Tibial nerve (tissue), 4 donors: ENCODE results near the gene METTL8. TPM values are rescaled to one million over a fixed set of nuclear protein-coding genes. Genes with fewer than 3 reads are reported as not detected.

ENCODE experiments used
- DNase-seq, 2 donors: peaks; one replicate each; pipeline ENCODE4 v3.0.0-alpha.2; 2019; ENCODE audit warnings: low spot score in 2 of 2
- H3K27ac ChIP-seq, 4 donors: fragments of 200-600 bp; sonication (generic) in 3 of 4; one replicate each; pipeline ENCODE4 v1.5.1; 2017 to 2019; ENCODE audit warnings: mild to moderate bottlenecking in 1 of 4
- H3K27me3 ChIP-seq, 2 donors: fragments of 200-600 bp; sonication (generic) in 1 of 2; one replicate each; pipeline versions ENCODE4 v1.5.1 to v1.6.0; 2017 to 2019
- H3K36me3 ChIP-seq, 3 donors: fragments of 200-600 bp; sonication (generic); one replicate each; pipeline ENCODE4 v1.5.1; 2018 to 2019
- H3K4me1 ChIP-seq, 4 donors: fragments of 200-600 bp; sonication (generic) in 3 of 4; one replicate each; pipeline ENCODE4 v1.5.1; 2017 to 2019
- H3K4me3 ChIP-seq, 4 donors: fragments of 200-600 bp; sonication (generic) in 3 of 4; one replicate each; pipeline ENCODE4 v1.5.1; 2017 to 2019; ENCODE audit warnings: mild to moderate bottlenecking in 1 of 4, moderate library complexity in 1 of 4
- H3K9me3 ChIP-seq, 4 donors: fragments of 200-600 bp; sonication (generic) in 3 of 4; one replicate each; pipeline ENCODE4 v1.5.1; 2017 to 2019
- CTCF ChIP-seq, 5 experiments: fragments of 200-600 bp in 3 of 5; fragments of 450-650 bp in 2 of 5; sonication (generic) in 3 of 5; IDR thresholded peaks; one replicate each; pipeline ENCODE4 v1.5.1; 2016 to 2019; ENCODE audit warnings: antibody characterized with exemption in 5 of 5, mild to moderate bottlenecking in 3 of 5, moderate library complexity in 2 of 5
- EP300 ChIP-seq, 2 donors: sonication (generic); formaldehyde crosslinking; IDR thresholded peaks; one replicate each; pipeline ENCODE4 v1.6.1; 2017; ENCODE audit warnings: antibody characterized with exemption in 2 of 2, mild to moderate bottlenecking in 1 of 2
- POLR2A ChIP-seq, 2 donors: fragments of 450-650 bp; IDR thresholded peaks; one replicate each; pipeline ENCODE4 v1.6.1; 2017; ENCODE audit warnings: antibody characterized with exemption in 2 of 2, mild to moderate bottlenecking in 2 of 2, moderate library complexity in 2 of 2
- WGBS, 2 donors: methylation state at CpG; one replicate each; pipeline ENCODE4 v1.1.5; 2018; 5-methylcytosine and 5-hydroxymethylcytosine counted together
- total RNA-seq, 4 donors: library from RNA; depleted of rRNA; stranded (reverse); fragments of >200 nt; gene quantifications; one replicate each; pipeline ENCODE4 v1.1.0, GENCODE V29; 2016

METTL8 gene
- total RNA-seq, 4 donors from 2014 or later = 13.5 to 27.9 (median 20.7) TPM

- H3K4me3 ChIP-seq = no peak overlapping the region
- TF ChIP-seq CTCF (IDR thresholded peaks at IDR 0.05) (no peak), POLR2A (IDR thresholded peaks at IDR 0.05) (no peak), EP300 (IDR thresholded peaks at IDR 0.05) (no peak)
- no peaks in the 10 kb centered on the region for H3K27me3 ChIP-seq
- no peak for DNase-seq
- H3K27ac ChIP-seq = no peak overlapping the region
- no peaks in the 10 kb centered on the region for H3K4me1 ChIP-seq
- H3K36me3 ChIP-seq = peaks cover 0 to 65% (median 5%) of the 10 kb centered on the region in 3 donors
- H3K9me3 ChIP-seq = peaks cover 0 to 6% (median 0%) of the 10 kb centered on the region in 4 donors
These were observed 25.7 kb upstream of the METTL8 start for GRCh38 chr2:171459498-171459897.

GRCh38 chr2:171452773-171453172 lies 19.0 kb upstream of the METTL8 start:
- 96 to 97% methylated on average over 4 of the region's 4 CpGs for WGBS, 2 donors
- Histone ChIP-seq H3K9me3 (no peaks in the 10 kb centered on the region), H3K36me3 (peaks cover 0 to 96% (median 9%) of the 10 kb centered on the region in 3 donors), H3K27me3 (no peaks in the 10 kb centered on the region), H3K4me3 (no peak overlapping the region), H3K4me1 (no peaks in the 10 kb centered on the region), H3K27ac (no peak overlapping the region)
- no peak for TF ChIP-seq POLR2A (IDR thresholded peaks at IDR 0.05)
- TF ChIP-seq CTCF (IDR thresholded peaks at IDR 0.05) = no peak
- no peak for TF ChIP-seq EP300 (IDR thresholded peaks at IDR 0.05)
- DNase-seq = no peak

DNA sequence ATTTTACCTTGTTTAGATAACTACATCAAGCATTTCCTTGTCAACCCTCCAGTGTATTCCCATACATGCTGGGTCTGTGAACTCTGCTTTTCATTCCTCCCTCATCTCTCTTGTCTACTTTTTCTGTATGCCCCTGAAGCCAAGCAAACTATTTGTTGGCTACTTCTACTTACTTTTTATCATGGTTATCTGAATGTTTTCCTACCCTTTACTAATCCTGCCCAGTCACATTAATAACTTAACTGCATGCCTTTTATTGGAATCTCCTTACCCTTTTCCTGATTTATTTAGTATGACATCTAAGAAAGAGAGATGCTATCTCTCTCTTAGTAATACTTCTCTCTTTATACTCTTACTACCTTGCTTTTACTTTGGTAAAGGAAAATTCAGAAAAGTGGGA lies 17.3 kb upstream of the METTL8 start:
- H3K4me1 ChIP-seq = no peaks in the 10 kb centered on the region
- no peak overlapping the region for H3K4me3 ChIP-seq
- H3K27ac ChIP-seq = no peak overlapping the region
- no peaks in the 10 kb centered on the region for H3K9me3 ChIP-seq
- no peak for DNase-seq
- H3K36me3 ChIP-seq = peaks cover 0 to 91% (median 9%) of the 10 kb centered on the region in 3 donors
- no peak for TF ChIP-seq POLR2A (IDR thresholded peaks at IDR 0.05)
- no peak for TF ChIP-seq CTCF (IDR thresholded peaks at IDR 0.05)
- no peak for TF ChIP-seq EP300 (IDR thresholded peaks at IDR 0.05)
- no peaks in the 10 kb centered on the region for H3K27me3 ChIP-seq

DNA sequence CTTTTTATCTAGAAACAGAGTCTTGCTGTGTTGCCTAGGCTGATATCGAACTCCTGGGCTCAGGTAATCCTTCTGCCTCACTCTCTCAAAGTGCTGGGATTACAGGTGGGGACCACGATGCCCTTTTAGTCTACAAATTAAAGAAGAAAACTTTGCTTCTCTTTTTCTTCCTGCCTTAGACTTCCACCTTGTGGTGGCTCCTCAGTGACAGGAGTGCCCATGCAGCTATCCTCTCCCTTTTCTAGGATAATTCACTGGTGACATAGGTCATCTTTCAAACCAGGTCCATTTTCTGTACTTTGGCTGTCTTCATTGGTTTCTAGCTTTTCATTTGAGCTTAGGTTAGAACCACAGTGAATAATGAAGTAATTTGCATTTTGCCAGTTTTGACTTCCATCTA lies 13.9 kb upstream of the METTL8 start:
- Histone ChIP-seq H3K9me3 (no peaks in the 10 kb centered on the region), H3K27ac (no peak overlapping the region), H3K4me1 (no peaks in the 10 kb centered on the region), H3K27me3 (no peaks in the 10 kb centered on the region), H3K36me3 (peaks cover 0 to 84% (median 13%) of the 10 kb centered on the region in 3 donors), H3K4me3 (no peak overlapping the region)
- DNase-seq = no peak
- TF ChIP-seq CTCF (IDR thresholded peaks at IDR 0.05) = no peak
- TF ChIP-seq POLR2A (IDR thresholded peaks at IDR 0.05) = no peak
- TF ChIP-seq EP300 (IDR thresholded peaks at IDR 0.05) = no peak
- 89 to 92% methylated on average over 2 of the region's 2 CpGs for WGBS, 2 donors

DNA sequence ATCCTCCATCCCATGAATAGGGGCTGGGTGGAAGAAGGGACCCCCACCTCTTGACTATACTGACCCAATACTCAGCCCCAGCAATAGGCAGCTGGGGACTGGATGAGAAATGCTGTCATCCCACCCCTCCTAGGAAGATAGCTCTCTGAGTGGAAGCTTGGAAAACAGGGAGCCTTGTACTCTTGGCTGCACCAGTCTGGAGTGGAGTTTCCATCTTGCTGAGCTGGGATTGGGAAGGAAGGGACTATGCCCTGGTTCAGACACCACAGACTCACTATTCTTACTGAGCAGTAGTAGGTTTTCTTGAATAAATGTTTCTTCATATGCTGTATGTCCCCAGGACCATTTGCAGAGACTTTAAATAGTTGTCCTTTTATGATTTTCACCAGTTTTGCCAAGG lies 7.7 kb upstream of the METTL8 start:
- Histone ChIP-seq H3K27me3 (no peaks in the 10 kb centered on the region), H3K4me1 (no peaks in the 10 kb centered on the region), H3K27ac (no peak overlapping the region), H3K9me3 (no peaks in the 10 kb centered on the region), H3K4me3 (no peak overlapping the region), H3K36me3 (peaks cover 0 to 74% (median 5%) of the 10 kb centered on the region in 3 donors)
- no peak for DNase-seq
- no peak for TF ChIP-seq POLR2A (IDR thresholded peaks at IDR 0.05)
- TF ChIP-seq CTCF (IDR thresholded peaks at IDR 0.05) = no peak
- no peak for TF ChIP-seq EP300 (IDR thresholded peaks at IDR 0.05)
